ENCODE measurements around the gene TTLL8. TPM values are rescaled to one million over a fixed set of nuclear protein-coding genes. Genes with fewer than 3 reads are reported as not detected.

The TTLL8 gene
- total RNA-seq, 2 experiments from 2014 or later: not detected

GRCh38 chr22:50001388-50002231 is 56.5 kb downstream of the TTLL8 start:
- ATAC-seq (no peak), DNase-seq (no peak)
- Mint-ChIP-seq H3K27ac (no peak overlapping the region), H3K9me3 (no peaks in the 10 kb centered on the region), H3K4me1 (ENCODE audit: low read depth) (peaks cover 10% of the 10 kb centered on the region), H3K36me3 (ENCODE audit: low read depth) (no peaks in the 10 kb centered on the region), H3K27me3 (peaks cover 11% of the 10 kb centered on the region), H3K4me3 (no peak overlapping the region)
- TF ChIP-seq CTCF (IDR thresholded peaks at IDR 0.05): no peak
- intact Hi-C loops (cut with micrococcal nuclease): no loop called here
- ChIA-PET CTCF (interaction anchor here (1.2 to 2.2 kb wide), 3 partner anchors 18 to 29 kb away, joined by 5 to 13 read pairs (median 5); no protein-coding TSS in a partner anchor), POLR2A (interaction anchor here (0.8 kb wide), 1 partner anchor 40 kb away, joined by 3 read pairs; no protein-coding TSS in a partner anchor)

GRCh38 chr22:50000587-50001387 is 57.3 kb downstream of the TTLL8 start:
- intact Hi-C loops (cut with micrococcal nuclease): no loop called here

GRCh38 chr22:49999946-50000586 is 58.0 kb downstream of the TTLL8 start:
- no peaks in the 10 kb centered on the region for H3K9me3 Mint-ChIP-seq
- H3K4me3 Mint-ChIP-seq: no peak overlapping the region
- H3K4me1 Mint-ChIP-seq (ENCODE audit: low read depth): peaks cover 8% of the 10 kb centered on the region
- H3K36me3 Mint-ChIP-seq (ENCODE audit: low read depth): no peaks in the 10 kb centered on the region
- no peak overlapping the region for H3K27ac Mint-ChIP-seq
- TF ChIP-seq CTCF (IDR thresholded peaks at IDR 0.05): no peak
- ChIA-PET POLR2A (no interaction called here), CTCF (interaction anchor here (1.5 to 2.2 kb wide), 2 partner anchors 10 to 30 kb away, joined by 3 to 13 read pairs; no protein-coding TSS in a partner anchor)
- ATAC-seq (no peak), DNase-seq (no peak)
- H3K27me3 Mint-ChIP-seq: peaks cover 11% of the 10 kb centered on the region
- intact Hi-C loops (cut with micrococcal nuclease): no loop called here

More at GRCh38 chr22:50000587-50001387, 57.3 kb downstream of the TTLL8 start:
- ATAC-seq (no peak), DNase-seq (no peak)
- Mint-ChIP-seq H3K36me3 (ENCODE audit: low read depth) (no peaks in the 10 kb centered on the region), H3K4me3 (no peak overlapping the region), H3K4me1 (ENCODE audit: low read depth) (peaks cover 10% of the 10 kb centered on the region), H3K9me3 (no peaks in the 10 kb centered on the region), H3K27ac (no peak overlapping the region), H3K27me3 (peaks cover 11% of the 10 kb centered on the region)
- ChIA-PET POLR2A (no interaction called here), CTCF (interaction anchor here (1.2 to 2.2 kb wide), 2 partner anchors 17 to 30 kb away, joined by 5 to 13 read pairs; no protein-coding TSS in a partner anchor)
- no peak for TF ChIP-seq CTCF (IDR thresholded peaks at IDR 0.05)

GRCh38 chr22:49999063-49999945 is 58.8 kb downstream of the TTLL8 start:
- no peaks in the 10 kb centered on the region for H3K9me3 Mint-ChIP-seq
- no peak overlapping the region for H3K27ac Mint-ChIP-seq
- POLR2A ChIA-PET: no interaction called here
- H3K27me3 Mint-ChIP-seq: peaks cover 11% of the 10 kb centered on the region
- H3K4me3 Mint-ChIP-seq: no peak overlapping the region
- ATAC-seq (peak; percentile 70), DNase-seq (no peak)
- CTCF ChIA-PET: interaction anchor here (1.5 kb wide), 1 partner anchor 9 kb away, joined by 3 read pairs; no protein-coding TSS in a partner anchor
- intact Hi-C loops (cut with micrococcal nuclease): no loop called here
- TF ChIP-seq CTCF (IDR thresholded peaks at IDR 0.05): no peak
- peaks cover 6% of the 10 kb centered on the region for H3K4me1 Mint-ChIP-seq (ENCODE audit: low read depth)
- H3K36me3 Mint-ChIP-seq (ENCODE audit: low read depth): no peaks in the 10 kb centered on the region
